RWPE1 (cell line): ENCODE data around the gene ECSCR.
A peak's percentile ranks its signal among the peaks of the same experiment; 100 is the strongest.
"Not testable (repeated sequence)": the region's sequence is repeated elsewhere in the genome, so short reads cannot be mapped to it uniquely, and the experiment has no call there.

Experiments
- CTCF ChIA-PET: fragments of 350-600 bp; sonication (Branson Sonifier 250); formaldehyde crosslinking; extraction: SDS; loops from one replicate; lab custom pipeline; 2021; lab: Yijun Ruan, JAX
- POLR2A ChIA-PET: fragments of 400-600 bp; formaldehyde crosslinking; extraction: SDS; loops from one replicate; lab custom pipeline; 2020; ENCODE audit warnings: antibody characterized with exemption; ENCODE audit not compliant: low non-redundant PET; lab: Yijun Ruan, JAX
- DNase-seq: peaks from one replicate; pipeline ENCODE4 v3.0.0; 2012; ENCODE audit warnings: low spot score
- H3K27ac ChIP-seq: fragments of 450-650 bp; 2 replicates; pipeline ENCODE4 v1.5.1; 2017
- CTCF ChIP-seq: fragments of 450-650 bp; conservative IDR thresholded peaks from 2 replicates; pipeline ENCODE4 v1.5.1; 2017; ENCODE audit warnings: low read depth, mild to moderate bottlenecking

Gene ECSCR

GRCh38 chr5:139481580-139482049, 19.1 kb upstream of the ECSCR start:
- TF ChIP-seq CTCF: no peak; the same call in 1 of the 2 replicates
- POLR2A ChIA-PET: interaction anchor here (0.9 to 1.3 kb wide), 3 partner anchors 14 to 42 kb away, joined by 3 to 5 read pairs (median 4); partner anchors contain the start of gene DNAJC18
- H3K27ac ChIP-seq: peak overlapping the region; percentile 100
- peak; percentile 66 for DNase-seq
- CTCF ChIA-PET: interaction anchor here (0.6 to 2.9 kb wide), 5 partner anchors 13 to 376 kb away, joined by 3 to 21 read pairs (median 4); no protein-coding TSS in a partner anchor

DNA sequence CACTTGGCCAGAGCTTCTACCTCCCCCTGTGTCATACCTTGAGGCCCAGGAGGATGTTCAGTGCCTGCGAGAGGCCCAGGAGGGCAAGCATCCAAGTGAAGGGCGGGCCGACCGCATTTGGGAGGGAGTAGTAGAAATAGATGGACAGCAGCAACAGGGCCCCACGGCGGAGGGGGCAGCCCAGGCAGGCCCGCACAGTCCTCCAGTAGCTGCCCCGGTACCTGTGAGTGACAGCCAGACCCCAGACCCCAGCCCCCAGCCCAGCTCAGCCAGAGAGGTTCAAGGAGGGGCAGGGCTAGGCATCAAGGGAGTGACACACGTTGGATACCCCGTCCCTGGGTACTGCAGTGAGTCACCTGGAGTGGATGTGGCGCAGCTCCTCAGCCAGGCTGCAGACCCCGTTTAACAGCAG, 18.6 kb upstream of the ECSCR start:
- H3K27ac ChIP-seq: peak overlapping the region; percentile 100
- POLR2A ChIA-PET: interaction anchor here (0.9 to 1.2 kb wide), 2 partner anchors 15 to 33 kb away, joined by 3 to 4 read pairs; no protein-coding TSS in a partner anchor
- no peak for TF ChIP-seq CTCF
- CTCF ChIA-PET: interaction anchor here (1.0 to 2.9 kb wide), 3 partner anchors 15 to 59 kb away, joined by 3 to 21 read pairs (median 8); no protein-coding TSS in a partner anchor
- DNase-seq: no peak

- POLR2A ChIA-PET: not testable (repeated sequence)
- CTCF ChIA-PET: interaction anchor here (0.6 kb wide), 1 partner anchor 70 kb away, joined by 3 read pairs; no protein-coding TSS in a partner anchor
These were observed 17.2 kb upstream of the ECSCR start for GRCh38 chr5:139479729-139480128.

GRCh38 chr5:139478657-139479423, 16.3 kb upstream of the ECSCR start:
- H3K27ac ChIP-seq: peak overlapping the region; percentile 100
- POLR2A ChIA-PET, CTCF ChIA-PET, DNase-seq: not testable (repeated sequence)

More at GRCh38 chr5:139479729-139480128, 17.2 kb upstream of the ECSCR start:
- peak overlapping the region; percentile 100 for H3K27ac ChIP-seq
- DNase-seq: not testable (repeated sequence)

DNA sequence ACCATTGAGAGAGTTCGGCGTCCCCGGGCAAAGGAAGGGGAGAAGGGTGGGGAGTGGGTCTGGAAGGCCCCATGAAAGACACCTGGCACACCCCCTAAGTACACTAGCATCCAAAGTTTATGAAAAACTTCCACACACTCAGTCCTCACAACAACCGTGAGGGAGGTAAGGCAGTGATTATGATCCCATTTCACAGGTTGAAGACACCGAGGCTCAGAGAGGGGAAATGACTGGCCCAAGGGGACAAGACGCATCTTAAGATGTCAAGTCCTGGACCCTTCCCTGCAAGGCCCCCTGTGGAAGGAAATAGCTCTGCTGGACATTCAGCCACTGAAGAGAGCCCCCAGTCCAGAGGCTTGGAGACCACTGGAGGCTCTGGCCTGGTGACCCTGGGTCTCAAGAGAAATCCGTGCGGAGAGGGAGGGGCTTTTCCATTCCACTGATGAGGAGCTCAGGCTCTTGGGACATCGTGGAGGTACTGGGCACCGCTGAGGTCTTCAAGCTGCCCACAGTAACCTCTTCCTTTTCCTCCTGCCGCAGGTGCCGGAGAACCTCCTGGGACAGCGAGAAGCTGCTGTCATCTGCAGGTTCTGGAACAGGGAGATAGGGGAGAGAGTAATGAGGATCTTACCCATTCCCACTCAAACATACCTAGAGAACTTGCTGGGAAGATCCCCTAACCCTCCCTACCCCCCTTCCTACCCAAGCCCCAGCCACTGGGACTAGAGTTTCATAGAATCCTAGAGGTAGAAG, 13.5 kb upstream of the ECSCR start:
- POLR2A ChIA-PET: no interaction called here
- CTCF ChIA-PET: interaction anchor here (0.6 kb wide), 1 partner anchor 441 kb away, joined by 4 read pairs; no protein-coding TSS in a partner anchor
- H3K27ac ChIP-seq: peak overlapping the region; percentile 100

GRCh38 chr5:139474890-139475791, 12.6 kb upstream of the ECSCR start:
- no peak for TF ChIP-seq CTCF
- ChIA-PET POLR2A (no interaction called here), CTCF (interaction anchor here (0.6 kb wide), 1 partner anchor 521 kb away, joined by 4 read pairs; no protein-coding TSS in a partner anchor)
- DNase-seq: no peak
- H3K27ac ChIP-seq: peak overlapping the region; percentile 100

More for the DNA sequence above, 13.5 kb upstream of the ECSCR start:
- TF ChIP-seq CTCF: no peak
- no peak for DNase-seq
